Measurements from ENCODE around the gene ELMO1. TPM values are rescaled to one million over a fixed set of nuclear protein-coding genes. Genes with fewer than 3 reads are reported as not detected.

ELMO1 gene
- total and polyA plus RNA-seq, 2 experiments from 2014 or later = 9.6 to 10.8 TPM

DNA sequence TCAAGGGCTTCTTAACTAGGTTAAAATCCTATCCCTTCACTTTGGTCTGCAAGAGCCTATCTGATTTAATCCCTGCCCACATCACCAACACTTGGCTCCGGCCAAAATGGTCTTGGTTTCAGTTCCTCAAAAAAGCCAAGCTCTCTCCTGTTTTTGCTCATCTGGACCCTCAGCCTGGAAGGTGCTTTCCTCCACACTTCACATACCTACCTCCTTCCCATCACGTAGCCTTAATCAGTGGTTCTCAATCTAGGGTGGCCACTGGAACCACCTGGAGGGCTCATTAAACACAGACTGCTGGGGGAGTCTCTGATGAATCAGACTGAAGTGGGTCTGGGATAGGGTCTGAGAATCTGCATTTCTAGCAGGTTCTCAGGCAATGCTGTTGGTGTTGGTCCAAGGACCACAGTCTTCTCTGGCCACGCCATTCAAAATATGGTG lies 497.4 kb downstream of the ELMO1 start:
- DNase-seq (ENCODE audit: low read depth in 1 of 2, low spot score in 1 of 2) = no peak
- H3K9me3 ChIP-seq (ENCODE audit: low read depth) = no peaks in the 10 kb centered on the region
- no peak overlapping the region for H3K4me3 ChIP-seq
- TF ChIP-seq, protein P1, sequence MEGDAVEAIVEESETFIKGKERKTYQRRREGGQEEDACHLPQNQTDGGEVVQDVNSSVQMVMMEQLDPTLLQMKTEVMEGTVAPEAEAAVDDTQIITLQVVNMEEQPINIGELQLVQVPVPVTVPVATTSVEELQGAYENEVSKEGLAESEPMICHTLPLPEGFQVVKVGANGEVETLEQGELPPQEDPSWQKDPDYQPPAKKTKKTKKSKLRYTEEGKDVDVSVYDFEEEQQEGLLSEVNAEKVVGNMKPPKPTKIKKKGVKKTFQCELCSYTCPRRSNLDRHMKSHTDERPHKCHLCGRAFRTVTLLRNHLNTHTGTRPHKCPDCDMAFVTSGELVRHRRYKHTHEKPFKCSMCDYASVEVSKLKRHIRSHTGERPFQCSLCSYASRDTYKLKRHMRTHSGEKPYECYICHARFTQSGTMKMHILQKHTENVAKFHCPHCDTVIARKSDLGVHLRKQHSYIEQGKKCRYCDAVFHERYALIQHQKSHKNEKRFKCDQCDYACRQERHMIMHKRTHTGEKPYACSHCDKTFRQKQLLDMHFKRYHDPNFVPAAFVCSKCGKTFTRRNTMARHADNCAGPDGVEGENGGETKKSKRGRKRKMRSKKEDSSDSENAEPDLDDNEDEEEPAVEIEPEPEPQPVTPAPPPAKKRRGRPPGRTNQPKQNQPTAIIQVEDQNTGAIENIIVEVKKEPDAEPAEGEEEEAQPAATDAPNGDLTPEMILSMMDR (IDR thresholded peaks at IDR 0.05; ENCODE audit: low read depth, low read length) = no peak
- no peaks in the 10 kb centered on the region for H3K36me3 ChIP-seq
- peaks cover 4% of the 10 kb centered on the region for H3K4me1 ChIP-seq (ENCODE audit: low read depth)
- no peaks in the 10 kb centered on the region for H3K27me3 ChIP-seq
- no peak overlapping the region for H3K27ac ChIP-seq

DNA sequence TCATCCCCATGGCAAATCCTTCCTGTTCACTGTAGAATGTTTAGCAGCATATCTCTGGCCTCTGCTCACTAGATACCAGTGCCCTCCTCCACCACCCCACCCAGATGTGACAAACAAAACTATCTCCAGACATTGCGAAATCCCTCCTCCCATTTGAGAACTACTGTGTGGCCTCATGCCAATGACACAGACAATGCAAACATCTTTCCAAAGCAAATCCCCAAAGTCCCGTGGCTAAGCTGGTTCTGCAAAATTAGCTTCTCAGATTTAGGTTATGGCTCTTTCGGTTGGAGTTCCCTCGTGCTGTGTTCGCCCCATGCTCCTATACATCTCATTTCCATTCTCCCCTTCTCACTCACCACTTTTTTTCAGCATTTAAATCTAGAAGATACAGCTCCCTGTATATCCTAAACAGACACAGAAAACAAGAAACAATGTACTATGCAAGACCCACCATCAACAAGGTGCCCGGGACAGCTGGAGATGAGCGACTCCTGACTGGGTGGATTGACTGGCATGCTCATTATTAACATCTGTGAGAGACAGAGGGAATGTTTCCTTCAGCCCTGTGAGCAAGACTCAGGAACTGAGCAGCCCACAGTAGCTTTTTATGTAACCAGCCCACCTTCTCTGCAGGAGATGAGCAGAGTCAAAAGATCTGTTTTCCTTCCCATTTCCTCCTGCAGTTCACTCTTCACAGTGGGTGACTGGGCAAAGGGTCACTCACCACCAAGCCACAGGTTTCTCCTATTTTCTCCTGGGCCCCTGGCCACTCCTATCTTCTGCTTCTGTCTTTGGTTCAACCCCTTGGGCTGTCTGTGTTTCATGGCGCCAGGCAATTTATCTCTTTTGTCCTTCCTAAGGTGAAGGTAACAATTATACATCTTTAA lies 498.7 kb downstream of the ELMO1 start:
- Histone ChIP-seq H3K27ac (no peak overlapping the region), H3K9me3 (ENCODE audit: low read depth) (no peaks in the 10 kb centered on the region), H3K27me3 (no peaks in the 10 kb centered on the region), H3K36me3 (no peaks in the 10 kb centered on the region), H3K4me3 (no peak overlapping the region), H3K4me1 (ENCODE audit: low read depth) (peaks cover 17% of the 10 kb centered on the region)
- TF ChIP-seq, protein P1 (IDR thresholded peaks at IDR 0.05; ENCODE audit: low read depth, low read length) = no peak
- DNase-seq (ENCODE audit: low read depth in 1 of 2, low spot score in 1 of 2) = peak in 1 of 2 donors; percentile 41

DNA sequence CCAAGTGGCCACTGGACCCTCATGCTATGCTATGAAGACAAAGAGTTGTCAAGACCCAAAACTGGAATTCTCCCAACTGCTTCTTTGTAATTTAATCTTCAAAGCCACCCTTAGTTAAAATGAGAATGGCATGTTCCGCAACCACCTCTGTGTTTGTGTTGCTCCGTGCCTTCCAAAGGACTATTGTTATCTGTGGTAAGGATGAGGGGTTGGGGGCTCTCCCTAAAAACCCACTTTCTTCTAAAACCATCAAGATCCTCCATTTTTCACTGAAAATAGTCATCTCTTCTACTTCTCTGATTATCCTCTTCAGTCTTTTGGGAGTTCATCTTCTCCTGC lies 502.3 kb downstream of the ELMO1 start:
- TF ChIP-seq, protein P1 (IDR thresholded peaks at IDR 0.05; ENCODE audit: low read depth, low read length) = no peak
- Histone ChIP-seq H3K4me1 (ENCODE audit: low read depth) (peaks cover 31% of the 10 kb centered on the region), H3K36me3 (no peaks in the 10 kb centered on the region)

DNA sequence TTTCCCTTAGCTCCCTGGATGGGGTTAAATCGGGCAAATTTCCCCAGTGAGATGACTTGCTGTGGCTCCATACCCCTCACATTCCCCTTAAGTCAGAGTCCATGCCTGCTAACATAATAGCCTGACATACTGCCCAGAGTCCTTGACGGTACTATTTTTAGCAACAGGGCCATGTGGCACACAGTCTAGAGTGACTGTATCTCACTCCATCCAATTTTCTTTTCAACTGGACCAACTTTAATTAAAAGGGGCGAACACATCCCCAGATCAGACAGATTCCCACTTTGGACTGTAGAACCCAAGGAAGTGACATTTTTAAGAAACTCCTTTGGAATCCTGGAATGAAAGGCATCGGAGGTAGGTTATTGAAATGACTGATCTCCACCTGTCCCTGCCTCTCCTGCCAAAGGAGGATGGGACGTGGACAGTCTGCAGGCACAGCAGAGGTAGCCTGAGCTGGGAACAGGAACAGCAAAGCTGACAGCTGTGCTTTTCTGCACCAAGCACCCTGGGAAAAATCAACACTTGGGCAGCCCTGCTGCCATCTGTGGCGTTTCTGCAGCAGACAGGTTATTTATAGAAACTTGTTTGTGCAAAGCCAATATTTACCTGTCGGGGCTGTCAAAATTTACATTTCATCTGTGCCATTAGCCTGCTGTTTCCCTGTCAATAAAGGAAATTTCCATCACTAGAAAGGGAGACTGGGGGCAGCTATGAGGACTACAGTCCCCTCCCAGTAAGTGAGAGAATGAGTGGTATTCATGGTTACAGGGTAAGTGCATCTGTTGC lies 502.9 kb downstream of the ELMO1 start:
- Histone ChIP-seq H3K9me3 (ENCODE audit: low read depth) (no peaks in the 10 kb centered on the region), H3K27ac (peak overlapping the region; percentile 90), H3K4me1 (ENCODE audit: low read depth) (peaks cover 31% of the 10 kb centered on the region), H3K4me3 (no peak overlapping the region), H3K36me3 (no peaks in the 10 kb centered on the region), H3K27me3 (no peaks in the 10 kb centered on the region)
- DNase-seq (ENCODE audit: low read depth in 1 of 2, low spot score in 1 of 2) = peak in 1 of 2 donors; percentile 74
- TF ChIP-seq, protein P1 (IDR thresholded peaks at IDR 0.05; ENCODE audit: low read depth, low read length) = no peak

More for the DNA sequence above, 502.3 kb downstream of the ELMO1 start:
- Histone ChIP-seq H3K9me3 (ENCODE audit: low read depth) (no peaks in the 10 kb centered on the region), H3K4me3 (no peak overlapping the region), H3K27ac (peak overlapping the region; percentile 90), H3K27me3 (no peaks in the 10 kb centered on the region)
- DNase-seq (ENCODE audit: low read depth in 1 of 2, low spot score in 1 of 2) = no peak

DNA sequence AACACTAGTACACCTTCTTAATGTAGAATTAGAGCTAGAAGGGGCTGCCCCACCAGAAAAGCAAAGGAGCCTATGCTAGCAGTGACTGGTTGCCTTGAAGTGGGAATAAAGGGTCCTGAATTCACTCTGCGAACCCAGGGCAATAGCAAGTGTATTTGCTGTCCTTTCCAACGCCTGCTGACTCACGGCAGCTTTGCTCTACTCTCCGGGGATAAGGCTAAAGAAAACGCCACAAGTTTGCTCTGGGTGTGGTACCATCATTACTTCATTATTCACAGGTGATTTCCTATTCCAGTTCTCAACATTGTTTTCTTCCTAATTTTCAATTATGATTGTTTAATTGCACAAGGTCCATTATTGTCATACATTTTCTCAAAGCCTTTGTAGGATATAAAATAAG lies 503.8 kb downstream of the ELMO1 start:
- DNase-seq (ENCODE audit: low read depth in 1 of 2, low spot score in 1 of 2) = no peak
- no peaks in the 10 kb centered on the region for H3K27me3 ChIP-seq
- TF ChIP-seq, protein P1 (IDR thresholded peaks at IDR 0.05; ENCODE audit: low read depth, low read length) = no peak
- no peak overlapping the region for H3K4me3 ChIP-seq
- peaks cover 31% of the 10 kb centered on the region for H3K4me1 ChIP-seq (ENCODE audit: low read depth)
- H3K36me3 ChIP-seq = no peaks in the 10 kb centered on the region
- peak overlapping the region; percentile 90 for H3K27ac ChIP-seq
- H3K9me3 ChIP-seq (ENCODE audit: low read depth) = no peaks in the 10 kb centered on the region
